Hepatocyte (in vitro differentiated cells): Measurements from ENCODE around the gene HMGB1.

ENCODE experiments used
- EZH2 ChIP-seq: fragments of 200-600 bp; sonication (generic); IDR thresholded peaks from 2 replicates; pipeline ENCODE4 v1.6.1; 2016; ENCODE audit warnings: antibody characterized with exemption, mild to moderate bottlenecking, borderline replicate concordance
- EZH2phosphoT487 ChIP-seq: fragments of 200-600 bp; sonication (generic); IDR thresholded peaks from one replicate; pipeline ENCODE4 v1.6.1; 2018; ENCODE audit warnings: antibody characterized with exemption, mild to moderate bottlenecking, low read depth, moderate library complexity; ENCODE audit not compliant: unreplicated experiment, severe bottlenecking
- TF ChIP-seq, protein P1 (sequence below): fragments of 200-600 bp; sonication (generic); IDR thresholded peaks from 2 replicates; pipeline ENCODE4 v1.5.1; 2016; ENCODE audit warnings: antibody characterized with exemption, mild to moderate bottlenecking; ENCODE audit not compliant: poor library complexity

DNA sequence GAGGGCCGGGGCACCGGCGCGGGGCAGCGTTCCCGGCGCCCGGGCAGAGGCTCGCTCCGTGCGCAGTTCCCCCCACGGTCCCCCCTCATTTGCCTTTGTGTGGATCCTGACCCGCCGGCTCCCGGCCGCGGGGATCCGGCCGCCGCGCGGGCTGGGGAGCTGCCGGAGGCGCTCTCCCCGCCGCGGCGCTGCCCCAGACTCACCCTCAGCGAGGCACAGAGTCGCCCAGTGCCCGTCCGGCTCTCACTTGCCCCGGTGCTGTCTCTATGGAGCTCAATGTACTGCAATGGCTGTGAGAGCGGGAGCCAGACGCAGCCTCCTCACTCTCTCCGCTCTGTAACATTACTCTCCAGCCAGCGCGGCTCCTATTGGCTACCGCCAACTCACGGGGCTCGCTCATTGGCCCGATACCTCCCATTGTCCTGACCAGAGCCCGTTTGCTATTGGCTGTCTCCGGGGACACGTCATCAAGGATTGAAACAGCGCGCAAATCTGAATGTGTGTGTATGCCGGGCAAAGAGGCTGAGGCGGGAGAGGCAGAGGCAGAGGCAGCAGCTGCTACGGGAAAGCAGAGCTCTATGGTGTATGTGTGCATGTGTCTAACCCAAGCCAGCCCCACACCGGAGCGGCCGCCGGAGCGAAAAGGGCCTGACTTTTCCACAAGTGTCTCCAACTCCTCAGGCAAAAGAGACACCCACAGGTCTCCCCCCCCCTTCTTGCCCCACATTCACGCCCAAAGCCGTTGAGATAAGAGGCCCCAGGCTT is at the start of gene HMGB1:
- TF ChIP-seq, protein P1, sequence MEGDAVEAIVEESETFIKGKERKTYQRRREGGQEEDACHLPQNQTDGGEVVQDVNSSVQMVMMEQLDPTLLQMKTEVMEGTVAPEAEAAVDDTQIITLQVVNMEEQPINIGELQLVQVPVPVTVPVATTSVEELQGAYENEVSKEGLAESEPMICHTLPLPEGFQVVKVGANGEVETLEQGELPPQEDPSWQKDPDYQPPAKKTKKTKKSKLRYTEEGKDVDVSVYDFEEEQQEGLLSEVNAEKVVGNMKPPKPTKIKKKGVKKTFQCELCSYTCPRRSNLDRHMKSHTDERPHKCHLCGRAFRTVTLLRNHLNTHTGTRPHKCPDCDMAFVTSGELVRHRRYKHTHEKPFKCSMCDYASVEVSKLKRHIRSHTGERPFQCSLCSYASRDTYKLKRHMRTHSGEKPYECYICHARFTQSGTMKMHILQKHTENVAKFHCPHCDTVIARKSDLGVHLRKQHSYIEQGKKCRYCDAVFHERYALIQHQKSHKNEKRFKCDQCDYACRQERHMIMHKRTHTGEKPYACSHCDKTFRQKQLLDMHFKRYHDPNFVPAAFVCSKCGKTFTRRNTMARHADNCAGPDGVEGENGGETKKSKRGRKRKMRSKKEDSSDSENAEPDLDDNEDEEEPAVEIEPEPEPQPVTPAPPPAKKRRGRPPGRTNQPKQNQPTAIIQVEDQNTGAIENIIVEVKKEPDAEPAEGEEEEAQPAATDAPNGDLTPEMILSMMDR: no peak
- TF ChIP-seq EZH2 (no peak), EZH2phosphoT487 (no peak)
